ENCODE data around the gene FLRT2.

FLRT2 gene

GRCh38 chr14:85675957-85676356 lies 146.0 kb downstream of the FLRT2 start:
- no peak for DNase-seq

GRCh38 chr14:85686908-85687307 lies 157.0 kb downstream of the FLRT2 start:
- no peak for DNase-seq

- no peak for DNase-seq
Measured at GRCh38 chr14:85687456-85687855, 157.5 kb downstream of the FLRT2 start.

- peak; percentile 64 for DNase-seq
Measured at GRCh38 chr14:85688006-85688405, 158.1 kb downstream of the FLRT2 start.

- no peak for DNase-seq
Measured at GRCh38 chr14:85695300-85695699, 165.4 kb downstream of the FLRT2 start.

GRCh38 chr14:85701116-85701515 lies 171.2 kb downstream of the FLRT2 start:
- DNase-seq, result no peak

GRCh38 chr14:85701763-85702162 lies 171.8 kb downstream of the FLRT2 start:
- DNase-seq, result no peak

GRCh38 chr14:85702191-85702590 lies 172.2 kb downstream of the FLRT2 start:
- DNase-seq, result no peak

- no peak for DNase-seq
Measured at GRCh38 chr14:85702997-85703396, 173.1 kb downstream of the FLRT2 start.

Data from MV-4-11 (cell line).